ENCODE data around the gene SPATA20. TPM values are rescaled to one million over a fixed set of nuclear protein-coding genes. Genes with fewer than 3 reads are reported as not detected.

Gene SPATA20
- polyA plus RNA-seq, 1 donor from 2014 or later, result 53.5 TPM

DNA sequence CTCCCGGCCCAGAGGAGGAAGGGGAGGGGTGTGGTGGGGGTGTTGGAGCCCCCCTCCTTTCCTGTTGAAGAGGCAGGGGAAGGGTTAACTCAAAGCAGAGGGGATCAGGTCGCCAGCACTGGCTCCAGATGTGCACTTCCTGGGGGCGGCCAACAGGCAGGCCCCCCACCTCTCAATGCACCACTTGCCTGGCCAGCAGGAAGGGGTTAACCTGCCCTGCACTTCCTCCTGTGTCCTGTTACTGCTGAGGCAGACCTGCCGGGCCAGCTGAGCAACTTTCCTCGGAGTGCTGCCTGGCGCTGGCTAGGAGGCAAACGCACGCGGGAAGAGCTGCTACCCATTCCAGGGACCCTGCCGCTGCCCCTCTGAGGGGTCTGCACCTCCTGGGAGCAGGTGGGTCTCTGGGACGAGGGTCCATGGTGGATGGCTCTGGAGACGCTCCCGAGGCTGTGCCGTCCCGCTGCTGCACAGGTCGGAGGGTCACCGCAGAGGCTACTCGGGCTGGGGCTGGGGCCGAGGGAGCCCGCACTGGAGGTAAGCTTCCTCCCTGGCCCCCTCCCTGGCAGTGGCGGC lies 14.4 kb upstream of the SPATA20 start, which contains the start of gene EPN3:
TSS of gene EPN3 (plus strand) at position 284 of the 573 bp plus-strand sequence. CDS start 3,822 bp downstream, outside the sequence.
- H3K9me3 ChIP-seq (ENCODE audit: low read length), result no peaks in the 10 kb centered on the region
- no peaks in the 10 kb centered on the region for H3F3A ChIP-seq (ENCODE audit: insufficient read depth, low read length, poor library complexity, severe bottlenecking)
- H3K27ac ChIP-seq (ENCODE audit: low read length), result no peak within 1 kb of the TSS
- peaks cover 24% of the 10 kb centered on the region for H3K27me3 ChIP-seq (ENCODE audit: insufficient read depth, low read depth, low read length)
- no peak within 1 kb of the TSS for H3K4me2 ChIP-seq (ENCODE audit: low read length)
- no peak within 1 kb of the TSS for H2AFZ ChIP-seq (ENCODE audit: low read depth, low read length)
- no peaks in the 10 kb centered on the region for H3K79me2 ChIP-seq (replicated peaks; ENCODE audit: insufficient read depth, low read length)
- no peaks in the 10 kb centered on the region for H4K20me1 ChIP-seq (ENCODE audit: insufficient read depth)
- H3K9me2 ChIP-seq (ENCODE audit: insufficient read depth, low read length), result no peaks in the 10 kb centered on the region
- TF ChIP-seq SMC3 (conservative IDR thresholded peaks at IDR 0.05; ENCODE audit: poor library complexity) (no peak), POLR2AphosphoS5 (IDR thresholded peaks at IDR 0.05) (no peak), EP300 (conservative IDR thresholded peaks at IDR 0.05; ENCODE audit: poor library complexity, severe bottlenecking) (no peak), EZH2 (IDR thresholded peaks at IDR 0.05; ENCODE audit: borderline replicate concordance, insufficient read depth, low read length, poor library complexity, severe bottlenecking) (no peak)
- TF ChIP-seq, protein P1, sequence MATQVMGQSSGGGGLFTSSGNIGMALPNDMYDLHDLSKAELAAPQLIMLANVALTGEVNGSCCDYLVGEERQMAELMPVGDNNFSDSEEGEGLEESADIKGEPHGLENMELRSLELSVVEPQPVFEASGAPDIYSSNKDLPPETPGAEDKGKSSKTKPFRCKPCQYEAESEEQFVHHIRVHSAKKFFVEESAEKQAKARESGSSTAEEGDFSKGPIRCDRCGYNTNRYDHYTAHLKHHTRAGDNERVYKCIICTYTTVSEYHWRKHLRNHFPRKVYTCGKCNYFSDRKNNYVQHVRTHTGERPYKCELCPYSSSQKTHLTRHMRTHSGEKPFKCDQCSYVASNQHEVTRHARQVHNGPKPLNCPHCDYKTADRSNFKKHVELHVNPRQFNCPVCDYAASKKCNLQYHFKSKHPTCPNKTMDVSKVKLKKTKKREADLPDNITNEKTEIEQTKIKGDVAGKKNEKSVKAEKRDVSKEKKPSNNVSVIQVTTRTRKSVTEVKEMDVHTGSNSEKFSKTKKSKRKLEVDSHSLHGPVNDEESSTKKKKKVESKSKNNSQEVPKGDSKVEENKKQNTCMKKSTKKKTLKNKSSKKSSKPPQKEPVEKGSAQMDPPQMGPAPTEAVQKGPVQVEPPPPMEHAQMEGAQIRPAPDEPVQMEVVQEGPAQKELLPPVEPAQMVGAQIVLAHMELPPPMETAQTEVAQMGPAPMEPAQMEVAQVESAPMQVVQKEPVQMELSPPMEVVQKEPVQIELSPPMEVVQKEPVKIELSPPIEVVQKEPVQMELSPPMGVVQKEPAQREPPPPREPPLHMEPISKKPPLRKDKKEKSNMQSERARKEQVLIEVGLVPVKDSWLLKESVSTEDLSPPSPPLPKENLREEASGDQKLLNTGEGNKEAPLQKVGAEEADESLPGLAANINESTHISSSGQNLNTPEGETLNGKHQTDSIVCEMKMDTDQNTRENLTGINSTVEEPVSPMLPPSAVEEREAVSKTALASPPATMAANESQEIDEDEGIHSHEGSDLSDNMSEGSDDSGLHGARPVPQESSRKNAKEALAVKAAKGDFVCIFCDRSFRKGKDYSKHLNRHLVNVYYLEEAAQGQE (IDR thresholded peaks at IDR 0.05; ENCODE audit: borderline replicate concordance), result no peak
- TF ChIP-seq, protein P2, sequence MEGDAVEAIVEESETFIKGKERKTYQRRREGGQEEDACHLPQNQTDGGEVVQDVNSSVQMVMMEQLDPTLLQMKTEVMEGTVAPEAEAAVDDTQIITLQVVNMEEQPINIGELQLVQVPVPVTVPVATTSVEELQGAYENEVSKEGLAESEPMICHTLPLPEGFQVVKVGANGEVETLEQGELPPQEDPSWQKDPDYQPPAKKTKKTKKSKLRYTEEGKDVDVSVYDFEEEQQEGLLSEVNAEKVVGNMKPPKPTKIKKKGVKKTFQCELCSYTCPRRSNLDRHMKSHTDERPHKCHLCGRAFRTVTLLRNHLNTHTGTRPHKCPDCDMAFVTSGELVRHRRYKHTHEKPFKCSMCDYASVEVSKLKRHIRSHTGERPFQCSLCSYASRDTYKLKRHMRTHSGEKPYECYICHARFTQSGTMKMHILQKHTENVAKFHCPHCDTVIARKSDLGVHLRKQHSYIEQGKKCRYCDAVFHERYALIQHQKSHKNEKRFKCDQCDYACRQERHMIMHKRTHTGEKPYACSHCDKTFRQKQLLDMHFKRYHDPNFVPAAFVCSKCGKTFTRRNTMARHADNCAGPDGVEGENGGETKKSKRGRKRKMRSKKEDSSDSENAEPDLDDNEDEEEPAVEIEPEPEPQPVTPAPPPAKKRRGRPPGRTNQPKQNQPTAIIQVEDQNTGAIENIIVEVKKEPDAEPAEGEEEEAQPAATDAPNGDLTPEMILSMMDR (IDR thresholded peaks at IDR 0.05; ENCODE audit: poor library complexity, severe bottlenecking), result peak; percentile 18
- no peak within 1 kb of the TSS for H3K9ac ChIP-seq (ENCODE audit: low read length)
- no peaks in the 10 kb centered on the region for H3K36me3 ChIP-seq (ENCODE audit: insufficient read depth, low read length)
- H3K4me3 ChIP-seq (ENCODE audit: low read length), result peak within 1 kb of the TSS; percentile 42

DNA sequence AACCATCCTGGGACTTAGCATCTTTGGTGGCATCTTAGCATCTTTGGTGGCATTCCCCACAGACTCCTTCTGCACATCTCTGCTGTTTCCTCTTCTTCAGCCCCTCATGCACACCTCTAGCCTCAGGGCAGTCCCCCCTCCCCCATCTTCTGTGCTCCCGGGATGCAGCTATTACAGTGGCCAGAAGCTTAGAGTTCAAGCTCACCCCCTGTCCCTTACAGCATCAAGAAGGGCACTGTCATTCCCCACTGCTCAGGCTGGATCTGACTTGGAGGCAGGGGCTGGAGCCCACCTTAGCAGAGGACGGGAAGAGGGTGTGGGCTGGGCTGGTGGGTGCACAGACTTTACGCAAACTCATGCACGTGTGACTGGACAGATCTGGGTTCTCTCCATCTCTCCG lies 13.8 kb upstream of the SPATA20 start:
- Histone ChIP-seq H3K36me3 (ENCODE audit: insufficient read depth, low read length) (no peaks in the 10 kb centered on the region), H3K27me3 (ENCODE audit: insufficient read depth, low read depth, low read length) (peaks cover 24% of the 10 kb centered on the region), H3K4me2 (ENCODE audit: low read length) (no peak overlapping the region), H3K4me3 (ENCODE audit: low read length) (no peak overlapping the region), H4K20me1 (ENCODE audit: insufficient read depth) (no peaks in the 10 kb centered on the region), H3K27ac (ENCODE audit: low read length) (no peak overlapping the region), H3K79me2 (replicated peaks; ENCODE audit: insufficient read depth, low read length) (no peaks in the 10 kb centered on the region), H3K9ac (ENCODE audit: low read length) (no peak overlapping the region), H3K9me3 (ENCODE audit: low read length) (no peaks in the 10 kb centered on the region), H3F3A (ENCODE audit: insufficient read depth, low read length, poor library complexity, severe bottlenecking) (no peaks in the 10 kb centered on the region), H3K9me2 (ENCODE audit: insufficient read depth, low read length) (no peaks in the 10 kb centered on the region), H2AFZ (ENCODE audit: low read depth, low read length) (no peak overlapping the region)
- TF ChIP-seq TAF1 (IDR thresholded peaks at IDR 0.05; ENCODE audit: low read depth) (no peak), RAD21 (conservative IDR thresholded peaks at IDR 0.05) (no peak), MXI1 (conservative IDR thresholded peaks at IDR 0.05; ENCODE audit: poor library complexity, severe bottlenecking) (no peak), EP300 (conservative IDR thresholded peaks at IDR 0.05; ENCODE audit: poor library complexity, severe bottlenecking) (no peak), SMC3 (conservative IDR thresholded peaks at IDR 0.05; ENCODE audit: poor library complexity) (no peak), POLR2AphosphoS5 (IDR thresholded peaks at IDR 0.05) (no peak), EZH2 (IDR thresholded peaks at IDR 0.05; ENCODE audit: borderline replicate concordance, insufficient read depth, low read length, poor library complexity, severe bottlenecking) (no peak)
- TF ChIP-seq, protein P2 (IDR thresholded peaks at IDR 0.05; ENCODE audit: poor library complexity, severe bottlenecking), result no peak
- TF ChIP-seq, protein P1 (IDR thresholded peaks at IDR 0.05; ENCODE audit: borderline replicate concordance), result no peak

All from neural cell (in vitro differentiated cells).